GM19395 (cell line): ENCODE results near the gene COL15A1.
"Not testable (repeated sequence)": the region's sequence is repeated elsewhere in the genome, so short reads cannot be mapped to it uniquely, and the experiment has no call there.

Experiments used
- ATAC-seq: cut with Tn5 transposase; IDR thresholded peaks from one replicate; pipeline ENCODE4 v1.9.1; 2021; ENCODE audit warnings: mild to moderate bottlenecking, moderate library complexity; ENCODE audit not compliant: unreplicated experiment

The COL15A1 gene

DNA sequence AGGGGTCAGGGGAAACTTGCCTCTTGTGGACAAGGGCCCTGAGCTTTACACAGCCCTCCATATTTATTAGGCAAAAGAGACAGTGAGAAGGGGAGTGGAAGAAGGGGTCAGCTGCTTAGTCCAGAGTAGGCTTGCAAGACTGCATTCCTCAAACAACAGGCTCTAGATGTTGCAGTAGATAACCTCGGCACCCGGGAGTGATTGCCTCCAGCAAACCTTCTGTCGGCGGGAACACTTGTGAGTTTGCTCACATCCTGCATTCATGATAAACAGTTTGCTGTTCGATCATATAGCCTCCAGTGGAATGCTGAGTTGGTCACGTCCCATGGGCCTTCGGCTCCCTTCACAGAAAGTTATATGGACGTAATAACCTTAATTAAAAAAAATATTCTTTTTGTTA is 66.7 kb downstream of the COL15A1 start:
- ATAC-seq, result not testable (repeated sequence)

DNA sequence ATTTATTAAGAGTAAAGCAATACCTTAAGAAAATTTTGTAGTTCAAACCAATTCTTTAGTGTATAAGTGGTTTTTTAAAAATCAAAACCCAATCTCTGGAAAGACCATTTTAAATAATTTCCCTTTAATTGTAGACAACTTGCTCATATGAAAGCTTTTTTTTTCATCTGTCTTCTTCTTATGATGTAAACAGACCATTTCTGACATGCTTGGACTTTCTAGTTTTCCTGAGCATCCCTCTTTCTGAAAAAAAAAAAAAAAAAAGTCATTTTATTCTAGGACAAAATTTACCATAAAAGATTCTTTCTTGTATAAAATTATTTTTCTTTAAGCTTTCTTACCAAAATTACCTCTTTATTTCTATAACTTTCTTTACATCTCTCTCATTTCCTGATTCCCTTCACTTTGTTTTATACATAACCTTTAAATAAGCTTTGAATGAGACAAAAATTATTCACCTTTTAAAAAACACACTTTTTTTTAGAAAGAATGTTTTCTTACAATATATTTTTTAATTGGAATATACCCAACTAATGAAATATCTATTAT is 67.5 kb downstream of the COL15A1 start:
- ATAC-seq, result no peak

DNA sequence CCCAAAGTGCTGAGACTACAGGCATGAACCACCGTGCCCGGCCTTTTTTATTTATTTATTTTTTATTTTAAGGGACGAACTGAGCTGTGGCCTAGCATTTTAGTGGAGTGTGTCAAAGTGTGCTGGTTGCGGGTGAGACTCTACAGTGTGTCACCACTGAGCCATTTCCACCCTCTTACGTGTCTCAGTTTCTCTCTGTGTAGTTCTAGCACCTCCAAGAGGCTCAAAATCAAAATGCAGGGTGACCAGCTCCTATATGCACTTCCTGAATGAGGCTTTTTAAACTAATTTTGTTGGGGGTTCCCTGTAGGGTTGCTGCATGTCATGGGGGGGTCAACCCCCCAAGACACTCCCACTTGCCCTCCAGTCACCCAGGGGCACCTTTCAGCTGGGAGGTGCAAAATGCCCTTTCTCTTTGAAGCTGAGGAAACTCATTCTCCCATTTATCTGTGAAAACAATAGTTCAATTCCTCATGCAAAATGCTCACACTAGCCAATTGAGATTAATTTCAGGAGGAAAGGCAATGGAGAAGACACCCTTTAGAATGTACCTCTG is 69.3 kb downstream of the COL15A1 start:
- no peak for ATAC-seq

DNA sequence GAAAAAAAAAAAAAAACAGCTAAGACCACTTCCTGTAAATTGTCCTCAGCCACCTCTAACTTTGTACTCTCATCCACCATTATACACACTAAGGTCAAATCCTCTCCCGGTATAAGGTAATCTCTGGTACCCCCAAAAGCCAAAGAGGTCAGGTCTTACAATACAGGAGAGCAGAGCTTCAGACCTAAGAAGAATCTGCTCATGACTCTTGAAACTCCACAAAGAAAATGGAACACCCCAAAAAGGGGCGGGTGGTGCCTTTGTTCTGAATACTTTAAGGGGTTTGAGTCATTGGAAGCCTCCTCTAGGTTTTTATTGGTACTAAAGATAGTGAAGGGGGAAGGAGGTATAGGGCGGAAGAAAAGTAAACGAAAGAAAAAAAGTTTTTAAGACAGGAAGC is 69.8 kb downstream of the COL15A1 start:
- ATAC-seq, result no peak

DNA sequence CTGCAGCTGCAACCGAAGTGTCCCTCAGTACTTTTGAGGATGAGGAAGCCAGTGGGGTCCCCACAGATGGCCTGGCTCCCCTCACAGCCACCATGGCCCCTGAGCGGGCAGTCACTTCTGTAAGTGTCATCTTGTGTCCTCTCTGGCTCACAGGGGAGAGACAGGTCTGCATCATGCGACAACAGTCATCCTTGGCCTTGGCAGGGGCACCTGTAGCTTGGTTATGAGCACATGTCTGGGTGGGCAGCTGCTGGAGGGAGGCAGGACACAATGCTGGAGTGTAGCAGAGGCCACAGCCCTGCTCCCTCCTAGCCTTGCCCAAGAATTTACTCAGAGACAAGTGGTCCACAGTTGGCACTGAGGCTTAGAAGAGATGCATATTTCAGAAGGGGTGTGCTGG is 71.7 kb downstream of the COL15A1 start:
- no peak for ATAC-seq

DNA sequence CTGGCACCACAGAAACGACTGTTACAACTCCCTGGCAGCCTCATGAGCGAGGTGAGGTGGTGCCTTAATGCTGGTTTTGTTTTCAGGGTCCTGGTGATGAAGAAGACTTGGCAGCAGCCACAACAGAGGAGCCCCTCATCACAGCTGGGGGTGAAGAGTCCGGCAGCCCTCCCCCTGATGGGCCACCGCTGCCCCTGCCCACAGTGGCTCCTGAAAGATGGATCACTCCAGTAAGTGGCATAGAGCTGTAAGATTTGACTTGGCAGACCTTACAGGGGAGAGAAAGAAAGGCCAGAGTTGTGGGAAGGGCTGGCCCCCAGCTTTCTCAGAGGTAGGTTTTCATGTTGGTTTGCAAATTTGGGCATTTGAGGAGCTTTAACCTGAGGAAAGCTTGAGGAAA is 72.2 kb downstream of the COL15A1 start:
- ATAC-seq, result no peak

DNA sequence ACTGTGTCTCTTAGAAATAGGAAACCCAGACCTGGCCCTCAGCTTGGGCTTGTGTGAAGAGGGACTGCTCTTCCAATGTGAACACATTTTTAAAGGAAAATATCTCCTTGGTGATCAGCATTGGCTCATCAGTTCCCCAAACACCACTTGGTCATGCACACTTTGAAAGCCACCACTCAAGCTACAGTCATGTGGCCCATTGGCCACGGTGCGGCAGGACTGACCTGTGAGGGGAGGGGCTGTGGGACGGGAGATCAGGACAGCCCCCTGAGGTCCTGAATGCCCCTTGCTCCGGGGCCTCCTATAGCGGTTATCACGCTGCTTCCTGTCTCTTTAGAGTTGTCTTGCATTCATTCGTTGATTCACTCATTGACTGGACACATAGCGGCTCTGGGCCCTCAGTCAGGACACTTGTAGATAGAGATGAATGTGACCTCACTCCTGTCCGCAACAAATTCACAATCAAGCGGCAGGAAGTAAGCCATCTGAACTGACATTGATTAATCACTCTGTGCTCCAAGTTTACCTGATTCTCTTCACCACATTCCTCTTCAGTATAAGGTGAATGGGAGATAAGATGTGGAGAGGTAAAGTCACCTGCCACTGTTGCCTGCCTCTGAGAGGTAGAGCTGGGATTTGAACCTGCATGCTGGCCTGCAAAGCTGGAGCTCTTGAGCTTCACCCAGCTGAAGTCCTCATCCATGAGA is 73.1 kb downstream of the COL15A1 start:
- ATAC-seq, result no peak

DNA sequence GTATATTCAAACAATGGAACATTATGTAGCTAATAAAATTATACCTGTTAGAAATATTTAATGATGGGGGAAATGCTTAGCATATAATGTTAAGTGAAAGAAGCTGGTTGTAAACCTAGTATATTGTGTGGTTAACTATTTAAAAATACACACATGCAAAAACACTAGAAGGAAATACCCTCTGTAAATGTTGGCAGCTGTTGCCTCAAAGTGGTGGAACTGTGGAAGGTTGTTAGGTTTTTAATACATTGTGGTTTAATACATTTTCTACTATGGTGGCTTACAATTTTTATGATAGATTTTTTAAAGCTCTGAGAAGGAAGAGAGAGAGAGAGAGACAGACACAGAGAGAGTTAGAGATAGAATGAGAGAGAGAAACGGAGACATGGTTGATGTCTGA is 74.9 kb downstream of the COL15A1 start:
- ATAC-seq, result no peak

DNA sequence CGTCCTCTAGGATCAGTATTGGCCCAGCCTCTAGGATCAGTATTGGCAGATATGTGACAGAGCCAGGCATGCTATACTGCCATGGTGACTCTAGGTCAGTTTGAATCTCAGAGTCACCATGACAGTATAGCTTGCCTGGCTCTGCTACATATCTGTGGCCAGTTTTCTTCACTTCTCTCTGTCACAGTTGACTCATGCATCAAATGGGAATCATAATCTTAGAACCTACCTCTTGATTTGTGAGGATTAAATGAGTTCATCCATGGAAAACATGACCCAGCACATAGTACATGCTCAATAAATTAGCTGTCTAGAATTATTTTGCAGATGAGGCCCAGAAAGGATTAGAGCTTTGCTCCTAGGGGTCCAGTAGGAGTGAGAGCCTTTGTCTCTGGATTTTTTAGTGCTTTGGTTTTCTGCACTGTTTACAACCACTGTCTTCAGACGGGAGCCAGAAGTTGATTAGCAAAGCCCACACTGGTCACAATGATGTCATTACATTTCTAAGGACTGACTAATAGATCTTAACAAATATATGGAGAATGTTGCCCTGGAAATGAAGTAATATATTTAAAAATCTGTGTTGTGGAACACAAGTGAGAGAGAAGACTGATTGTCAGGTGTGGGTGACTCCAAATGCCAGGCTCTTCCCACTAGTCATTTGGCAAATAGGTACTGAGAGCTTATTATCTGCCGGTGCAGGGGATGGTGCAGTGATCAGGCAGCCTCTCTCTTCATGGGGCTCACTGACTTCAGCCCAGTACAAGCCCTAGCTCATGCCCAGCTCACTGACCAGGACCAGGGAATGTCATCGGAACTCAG is 76.0 kb downstream of the COL15A1 start:
- ATAC-seq, result no peak

DNA sequence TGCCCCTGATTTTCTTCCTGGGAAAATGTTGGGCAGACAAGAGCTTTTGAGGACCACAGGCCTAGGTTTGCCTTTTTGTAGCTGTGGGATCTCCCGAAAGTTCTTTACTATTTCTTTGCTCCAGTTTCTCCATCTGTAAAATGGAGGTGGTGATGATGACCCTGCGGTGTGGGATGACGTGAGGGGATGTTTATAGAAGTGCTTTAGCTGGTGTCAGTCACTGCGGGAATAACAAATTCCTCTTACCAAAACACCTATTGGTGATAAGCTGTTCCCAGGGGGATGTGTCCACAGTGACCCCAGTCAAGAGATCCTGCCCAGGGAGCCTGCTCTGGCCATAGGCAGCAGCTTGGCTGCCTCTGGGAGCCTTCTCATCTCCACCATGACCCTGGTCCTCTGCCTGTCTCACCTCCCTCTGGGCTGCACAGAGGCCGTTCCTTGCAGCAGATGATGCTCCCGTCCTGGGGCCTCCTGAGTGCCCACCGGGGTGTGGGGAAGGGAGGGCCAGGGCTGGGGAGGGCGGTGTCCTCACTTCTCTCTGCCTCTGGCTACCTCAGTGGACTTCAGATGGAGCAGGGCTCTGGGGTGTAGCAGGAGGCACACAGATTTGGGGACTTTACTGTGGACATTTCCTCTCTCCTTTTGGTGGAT is 77.2 kb downstream of the COL15A1 start:
- no peak for ATAC-seq

DNA sequence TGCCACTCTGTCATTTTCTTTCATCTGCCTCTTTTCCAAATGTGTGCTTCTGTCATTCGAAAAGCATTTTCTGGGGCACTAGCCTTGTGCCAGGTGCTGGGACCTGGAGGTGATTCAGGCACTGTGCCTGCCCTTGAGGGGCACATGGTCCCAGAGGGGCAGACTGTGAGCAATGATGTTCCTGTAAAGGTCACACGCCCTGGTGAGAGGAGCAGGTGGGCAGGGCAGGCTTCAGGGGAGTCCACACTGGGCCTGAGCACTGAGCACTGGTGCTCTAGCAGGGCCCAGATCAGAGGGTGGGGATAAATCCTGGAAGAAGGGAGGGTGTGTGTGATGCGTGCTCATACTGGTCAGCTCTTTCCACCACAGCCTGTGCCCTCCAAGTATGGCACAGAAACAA is 77.8 kb downstream of the COL15A1 start:
- no peak for ATAC-seq

DNA sequence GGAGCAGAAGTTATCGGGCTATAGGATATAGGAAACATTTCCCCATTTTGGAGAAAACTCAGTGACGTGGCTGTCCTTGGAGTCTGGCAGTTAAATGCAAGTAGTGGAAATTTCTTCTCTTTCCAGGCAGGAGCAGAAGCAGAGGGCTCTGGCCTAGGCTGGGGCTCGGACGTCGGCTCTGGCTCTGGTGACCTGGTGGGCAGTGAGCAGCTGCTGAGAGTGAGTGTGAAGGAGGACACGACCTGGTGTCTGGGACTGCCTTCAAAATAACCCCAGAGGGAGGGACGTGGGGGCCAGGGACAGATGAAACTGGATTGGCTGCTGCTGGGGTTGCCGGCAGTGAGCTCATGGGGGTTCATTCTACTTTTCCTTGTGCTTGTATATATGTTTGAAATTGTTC is 79.5 kb downstream of the COL15A1 start:
- ATAC-seq, result no peak

DNA sequence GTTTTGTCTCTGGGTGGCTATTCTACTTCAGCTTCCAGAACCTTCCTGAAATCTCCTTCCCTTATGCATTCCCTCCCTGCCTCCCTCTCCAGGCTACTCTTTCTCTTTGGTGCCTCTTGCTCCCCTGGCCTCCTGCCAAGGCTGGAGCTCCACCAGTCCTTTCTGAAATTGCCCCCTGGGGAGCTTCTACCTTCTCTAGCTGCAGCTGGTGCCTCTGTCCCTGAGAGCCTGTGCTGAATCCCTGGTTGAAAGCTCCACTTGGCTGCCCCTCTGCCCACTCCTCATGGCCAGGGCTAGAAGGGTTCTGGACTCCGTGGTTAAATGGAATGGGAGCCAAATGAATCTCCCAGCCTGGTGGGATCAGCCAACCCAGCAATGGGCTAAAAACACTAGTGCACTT is 80.1 kb downstream of the COL15A1 start:
- no peak for ATAC-seq

DNA sequence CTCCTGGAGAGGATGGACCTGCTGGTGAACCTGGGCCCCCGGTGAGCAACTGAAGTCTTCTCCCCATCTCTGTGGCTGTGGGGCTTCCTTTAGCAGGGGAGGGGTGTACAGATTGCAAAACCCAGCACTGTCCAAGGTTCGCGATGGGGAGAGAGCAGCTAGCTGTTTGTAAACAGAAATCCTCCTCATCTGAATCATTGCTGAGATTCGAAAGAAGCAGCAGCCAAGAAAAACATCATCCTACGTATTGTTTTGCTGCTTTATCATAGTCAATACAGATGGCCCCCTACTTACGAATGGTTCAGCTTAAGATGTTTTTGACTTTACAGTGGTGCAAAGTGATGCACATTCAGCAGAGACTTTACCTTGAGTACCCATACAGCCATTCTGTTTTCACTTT is 81.3 kb downstream of the COL15A1 start:
- ATAC-seq, result no peak

DNA sequence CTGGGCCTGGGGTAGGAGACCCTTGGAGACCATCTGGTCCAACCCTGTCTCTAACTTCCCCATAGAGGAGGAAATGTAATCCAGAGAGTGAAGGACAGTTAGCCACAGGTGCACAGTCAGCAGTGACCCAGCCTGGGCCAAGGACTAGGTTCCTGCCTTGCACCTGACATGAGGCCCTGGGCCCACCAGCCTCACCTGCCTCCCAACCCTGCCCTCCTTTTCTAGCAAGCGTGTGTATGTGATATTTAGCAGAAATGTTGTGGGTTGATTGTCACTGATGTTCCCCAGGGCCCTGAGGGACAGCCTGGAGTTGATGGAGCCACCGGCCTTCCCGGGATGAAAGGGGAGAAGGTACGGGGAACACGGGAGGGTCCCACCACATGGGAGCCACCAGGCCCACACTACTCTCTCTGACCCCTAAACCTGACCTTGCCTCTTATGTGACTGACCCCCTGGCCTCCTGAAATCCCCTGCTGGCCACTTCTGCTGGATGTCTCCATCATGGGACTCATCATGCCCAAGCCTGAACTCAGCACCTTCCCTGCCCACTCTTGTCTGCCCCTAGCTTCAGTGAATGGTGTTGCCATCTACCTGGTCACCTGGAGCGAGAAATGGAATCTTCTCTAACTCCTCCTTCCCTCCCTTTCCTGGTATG is 82.0 kb downstream of the COL15A1 start:
- ATAC-seq, result no peak

DNA sequence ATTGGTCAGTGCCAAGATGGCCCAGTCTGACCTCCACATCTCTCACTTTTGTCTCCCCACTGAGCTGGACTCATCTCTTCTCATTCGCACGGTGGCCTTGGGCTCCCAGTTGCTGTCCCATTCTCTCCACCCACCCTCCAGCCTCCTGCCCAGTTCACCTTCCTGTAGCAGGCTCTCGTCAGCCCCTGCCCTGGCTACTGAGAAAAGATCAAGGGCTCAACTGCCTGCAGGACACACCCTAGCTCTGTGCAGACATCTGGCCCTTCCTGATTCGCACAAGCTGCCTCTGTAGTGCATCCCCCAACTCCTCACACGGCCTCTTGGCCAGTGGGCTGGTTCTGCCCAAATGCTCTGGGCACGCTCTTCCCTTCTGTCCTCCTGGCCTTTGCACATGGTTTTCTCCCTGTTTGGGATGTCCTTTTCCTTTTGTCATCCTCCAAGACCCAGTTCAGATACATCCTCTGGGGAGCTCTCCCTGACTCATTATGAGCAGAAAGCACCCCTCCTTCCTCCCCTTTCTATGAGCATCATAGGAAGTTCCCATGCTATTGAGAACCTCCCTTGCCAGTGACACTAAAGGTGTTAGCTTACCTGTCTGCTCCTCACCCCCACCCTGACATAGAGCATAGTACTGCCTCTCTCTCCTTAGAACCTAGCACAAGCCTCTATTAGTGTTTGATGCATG is 82.7 kb downstream of the COL15A1 start:
- no peak for ATAC-seq

DNA sequence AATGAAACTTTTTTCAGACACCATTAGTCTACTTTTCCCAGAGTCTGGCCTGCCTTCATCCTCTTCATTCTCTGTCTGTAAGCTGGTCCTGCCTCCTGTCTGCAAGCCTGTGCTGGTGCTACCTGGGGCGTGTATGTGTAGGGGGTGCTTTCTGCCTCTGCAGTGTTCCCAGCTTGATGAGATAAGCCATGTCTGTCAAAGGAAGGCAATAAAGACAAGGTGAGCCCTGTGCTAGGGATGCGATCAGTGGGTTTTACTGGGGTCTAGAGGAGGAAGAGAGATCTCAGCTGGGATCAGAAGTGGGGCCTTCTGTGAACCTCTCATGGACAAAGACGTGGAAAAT is 83.2 kb downstream of the COL15A1 start:
- no peak for ATAC-seq

DNA sequence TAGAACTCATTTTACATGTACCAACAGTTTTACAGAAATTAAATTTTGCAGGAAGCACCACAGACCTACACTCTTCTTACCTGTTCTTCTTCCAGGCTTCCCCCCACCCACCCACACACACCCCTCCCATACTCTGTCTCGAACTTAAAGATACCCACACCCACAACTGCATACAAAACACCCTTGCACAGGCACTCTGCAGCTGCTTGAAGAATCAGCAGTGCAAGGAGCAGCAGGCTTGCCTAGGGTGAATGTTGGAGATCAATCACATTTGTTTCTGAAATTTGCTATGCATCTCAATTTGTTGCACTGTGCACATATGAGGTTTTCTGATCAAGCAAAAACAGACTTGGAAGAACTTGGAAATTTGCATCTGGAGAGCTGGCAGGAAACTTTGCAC is 83.7 kb downstream of the COL15A1 start:
- ATAC-seq, result no peak

DNA sequence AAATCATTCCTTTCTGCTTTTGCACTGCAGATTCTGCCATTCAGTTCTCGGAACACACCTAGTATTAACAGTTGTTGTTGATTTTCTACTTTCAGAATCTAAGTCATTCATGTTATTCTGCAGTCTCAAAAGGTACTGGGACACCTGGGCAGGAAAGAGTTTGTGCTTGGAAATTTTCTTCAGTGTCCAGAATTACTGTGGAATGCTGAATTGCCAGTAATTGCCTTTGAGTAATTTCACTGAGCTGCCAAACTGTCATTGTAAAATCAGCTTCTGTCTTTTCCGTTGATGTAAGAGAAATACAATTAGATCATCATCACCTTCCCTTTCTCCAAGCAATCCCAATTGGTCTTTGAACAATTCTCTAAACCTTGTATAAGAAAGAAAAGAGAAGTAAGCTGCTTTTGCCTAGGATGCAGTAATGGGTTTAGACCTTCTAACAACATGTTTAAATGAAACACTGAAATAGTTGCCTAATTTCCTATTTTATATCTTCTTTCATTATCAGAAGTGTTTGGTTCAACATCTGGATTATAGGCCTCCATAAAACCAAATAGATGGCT is 85.5 kb downstream of the COL15A1 start:
- no peak for ATAC-seq

DNA sequence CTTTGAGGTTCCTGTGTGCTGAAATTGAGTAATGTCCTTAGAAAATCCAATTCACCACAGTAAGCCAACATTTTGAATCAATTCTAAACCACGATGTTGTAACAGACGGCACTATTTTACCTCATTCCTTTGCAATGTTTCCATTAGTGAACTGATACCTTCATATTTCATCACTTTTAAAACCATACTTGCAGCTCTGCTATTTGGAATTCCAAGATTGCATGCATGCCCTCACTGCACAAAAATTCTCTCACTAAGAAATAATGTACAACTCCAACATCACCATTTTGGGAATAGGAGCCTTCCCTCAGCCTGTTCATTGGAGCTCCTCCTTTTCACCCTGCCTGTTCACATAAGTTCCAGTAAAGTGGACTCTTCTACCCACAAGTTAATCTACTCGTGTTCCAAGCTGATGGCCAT is 86.4 kb downstream of the COL15A1 start:
- ATAC-seq, result no peak
